Loucy (cell line): Measurements from ENCODE around the gene SPATA33.
"Not testable (repeated sequence)": the region's sequence is repeated elsewhere in the genome, so short reads cannot be mapped to it uniquely, and the experiment has no call there.

Source experiments
- H2AFZ ChIP-seq: fragments of 200-600 bp; sonication (generic); 2 replicates; pipeline ENCODE4 v1.6.0; 2016; ENCODE audit warnings: antibody characterized with exemption, mild to moderate bottlenecking, low read length, moderate library complexity
- H3F3A ChIP-seq: fragments of 200-600 bp; 2 replicates; pipeline ENCODE4 v1.6.0; 2016; ENCODE audit warnings: antibody characterized with exemption, low read depth, mild to moderate bottlenecking
- H3K27me3 ChIP-seq: fragments of 200-600 bp; sonication (generic); 2 replicates; pipeline ENCODE4 v1.6.1; 2014; ENCODE audit warnings: low read length, mild to moderate bottlenecking; ENCODE audit not compliant: insufficient read depth, poor library complexity, severe bottlenecking
- H3K36me3 ChIP-seq: fragments of 200-600 bp; sonication (generic); 2 replicates; pipeline ENCODE4 v1.6.1; 2016; ENCODE audit warnings: low read length; ENCODE audit not compliant: insufficient read depth
- H3K4me1 ChIP-seq: fragments of 200-600 bp; sonication (generic); 2 replicates; pipeline ENCODE4 v1.5.1; 2014; ENCODE audit warnings: low read length, mild to moderate bottlenecking; ENCODE audit not compliant: insufficient read depth, poor library complexity, severe bottlenecking
- H3K4me2 ChIP-seq: fragments of 200-600 bp; sonication (generic); 2 replicates; pipeline ENCODE4 v1.6.0; 2014; ENCODE audit warnings: antibody characterized with exemption, low read length, low read depth, mild to moderate bottlenecking; ENCODE audit not compliant: poor library complexity, severe bottlenecking
- H3K4me3 ChIP-seq: fragments of 200-600 bp; sonication (generic); 2 replicates; pipeline ENCODE4 v1.5.1; 2014; ENCODE audit warnings: low read length, mild to moderate bottlenecking, mixed read lengths; ENCODE audit not compliant: poor library complexity, severe bottlenecking
- H3K79me2 ChIP-seq: fragments of 200-600 bp; sonication (generic); 2 replicates; pipeline ENCODE4 v1.6.1; 2014; ENCODE audit warnings: low read length; ENCODE audit not compliant: insufficient read depth
- H3K9ac ChIP-seq: fragments of 200-600 bp; sonication (generic); 2 replicates; pipeline ENCODE4 v1.6.0; 2014; ENCODE audit warnings: mild to moderate bottlenecking, low read depth, low read length, moderate library complexity; ENCODE audit not compliant: poor library complexity, severe bottlenecking
- H3K9me2 ChIP-seq: fragments of 200-600 bp; sonication (generic); replicated peaks from 2 replicates; pipeline ENCODE4 v1.6.1; 2016; ENCODE audit warnings: low read depth, low read length, mixed read lengths
- H3K9me3 ChIP-seq: fragments of 200-600 bp; sonication (generic); 2 replicates; pipeline ENCODE4 v1.6.1; 2014; ENCODE audit warnings: mild to moderate bottlenecking, antibody characterized with exemption, low read length, low read depth; ENCODE audit not compliant: insufficient read depth
- H4K20me1 ChIP-seq: fragments of 200-600 bp; sonication (generic); 2 replicates; pipeline ENCODE4 v1.6.0; 2014; ENCODE audit warnings: antibody characterized with exemption, low read length, mild to moderate bottlenecking; ENCODE audit not compliant: insufficient read depth, poor library complexity, severe bottlenecking
- CTCF ChIP-seq: fragments of 200-600 bp; sonication (generic); conservative IDR thresholded peaks from 2 replicates; pipeline ENCODE4 v1.5.1; 2014; ENCODE audit warnings: mild to moderate bottlenecking, antibody characterized with exemption, low read length
- EZH2phosphoT487 ChIP-seq: fragments of 200-600 bp; IDR thresholded peaks from 2 replicates; pipeline ENCODE4 v1.6.1; 2018; ENCODE audit warnings: antibody characterized with exemption, mild to moderate bottlenecking, moderate library complexity, borderline replicate concordance

SPATA33 gene

GRCh38 chr16:89633064-89633631 is 24.5 kb upstream of the SPATA33 start:
- Histone ChIP-seq H3K4me2 (no peak overlapping the region), H3K4me3 (no peak overlapping the region), H3F3A (no peaks in the 10 kb centered on the region), H2AFZ (no peak overlapping the region), H4K20me1 (no peaks in the 10 kb centered on the region), H3K4me1 (no peaks in the 10 kb centered on the region), H3K9me2 (no peaks in the 10 kb centered on the region), H3K27me3 (no peaks in the 10 kb centered on the region), H3K9me3 (no peaks in the 10 kb centered on the region), H3K79me2 (no peaks in the 10 kb centered on the region), H3K9ac (no peak overlapping the region), H3K36me3 (no peaks in the 10 kb centered on the region)
- TF ChIP-seq CTCF (no peak), EZH2phosphoT487 (no peak)

- not testable (repeated sequence) for H3K9me2 ChIP-seq, H3K4me2 ChIP-seq, H3K27me3 ChIP-seq, H2AFZ ChIP-seq, H4K20me1 ChIP-seq, H3K9me3 ChIP-seq, H3K4me1 ChIP-seq, H3K36me3 ChIP-seq, H3K79me2 ChIP-seq, H3K4me3 ChIP-seq, H3K9ac ChIP-seq, H3F3A ChIP-seq
Measured at GRCh38 chr16:89634463-89635385, 22.9 kb upstream of the SPATA33 start.

GRCh38 chr16:89636663-89637062 is 21.0 kb upstream of the SPATA33 start:
- Histone ChIP-seq H3K27me3 (no peaks in the 10 kb centered on the region), H2AFZ (no peak overlapping the region), H3K36me3 (no peaks in the 10 kb centered on the region), H3K9me2 (no peaks in the 10 kb centered on the region), H3K4me1 (no peaks in the 10 kb centered on the region), H3K79me2 (no peaks in the 10 kb centered on the region), H3K4me3 (no peak overlapping the region), H3K4me2 (no peak overlapping the region), H3K9ac (no peak overlapping the region), H3F3A (no peaks in the 10 kb centered on the region), H4K20me1 (no peaks in the 10 kb centered on the region), H3K9me3 (no peaks in the 10 kb centered on the region)
- TF ChIP-seq CTCF, result no peak
- TF ChIP-seq EZH2phosphoT487, result no peak
